HCT116 (cell line): ENCODE results near the gene TAL1. TPM values are rescaled to one million over a fixed set of nuclear protein-coding genes. Genes with fewer than 3 reads are reported as not detected.

Experiments used
- ATAC-seq: fragments of 200-7000 bp; cut with Tn5 transposase; 2 replicates; pipeline ENCODE4 v1.9.1; 2020; ENCODE audit warnings: mild to moderate bottlenecking, moderate library complexity
- BruUV-seq: library from RNA; stranded (reverse); fragments of 400-500 nt; replicated peaks from 2 replicates; lab custom pipeline; 2021; lab: Mats Ljungman, UMichigan
- CTCF ChIA-PET: fragments of 300-600 bp; sonication (Branson Sonifier 250); formaldehyde crosslinking; loops from one replicate; lab custom pipeline; 2021; ENCODE audit warnings: antibody characterized with exemption; lab: Charles Lee
- POLR2A ChIA-PET: fragments of 300-600, 350-600 bp; sonication (Branson Sonifier 250); formaldehyde crosslinking; loops from one replicate; lab custom pipeline; 2021; ENCODE audit warnings: antibody characterized with exemption; lab: Charles Lee
- RAD21 ChIA-PET, 2 experiments: fragments of 300-600 bp; sonication (Branson Sonifier 250); formaldehyde crosslinking; loops; one replicate each; lab custom pipeline; 2023; ENCODE audit warnings: low total read pairs in 2 of 2; ENCODE audit not compliant: uncharacterized antibody in 2 of 2, unreplicated experiment in 2 of 2, low non-redundant PET in 1 of 2; lab: Charles Lee
- DNase-seq: peaks from one replicate; pipeline ENCODE4 v3.0.0-alpha.2; 2010; ENCODE audit warnings: low read depth, low spot score
- H2AFZ ChIP-seq: fragments of 200-600 bp; shearing (Covaris generic), sonication (generic); 2 replicates; pipeline ENCODE4 v1.6.1; 2017; ENCODE audit warnings: low read depth, mixed run types, mixed read lengths, antibody characterized with exemption, low read length; ENCODE audit not compliant: poor library complexity, severe bottlenecking
- H3K27ac ChIP-seq: 2 replicates; pipeline ENCODE4 v1.5.1; 2012; ENCODE audit warnings: low read depth, low read length
- H3K27me3 ChIP-seq: fragments of 200-600 bp; sonication (generic); 2 replicates; pipeline ENCODE4 v1.6.1; 2016; ENCODE audit warnings: mixed run types, low read length, mixed read lengths; ENCODE audit not compliant: insufficient read depth
- H3K36me3 ChIP-seq, 2 experiments: fragments of 200-500 bp in 1 of 2; fragments of 200-600 bp in 1 of 2; sonication (Bioruptor generic) in 1 of 2; sonication (generic) in 1 of 2; 2 replicates each; pipeline versions ENCODE4 v1.5.1 to v1.6.1; 2014 to 2016; ENCODE audit warnings: low read length in 2 of 2, inconsistent platforms in 1 of 2, mixed read lengths in 1 of 2, mixed run types in 1 of 2; ENCODE audit not compliant: insufficient read depth in 2 of 2, control insufficient read depth in 1 of 2
- H3K4me1 ChIP-seq, 2 experiments: fragments of 200-600 bp in 1 of 2; sonication (generic) in 1 of 2; 2 replicates each; pipeline versions ENCODE4 v1.5.1 to v1.6.1; 2012 to 2017; ENCODE audit warnings: low read length in 2 of 2, inconsistent platforms in 1 of 2, mild to moderate bottlenecking in 1 of 2, mixed read lengths in 1 of 2, mixed run types in 1 of 2, moderate library complexity in 1 of 2; ENCODE audit not compliant: insufficient read depth in 2 of 2, control insufficient read depth in 1 of 2
- H3K4me2 ChIP-seq: fragments of 200-600 bp; sonication (generic); 2 replicates; pipeline ENCODE4 v1.6.1; 2017; ENCODE audit warnings: mixed run types, low read length, mixed read lengths
- H3K4me3 ChIP-seq, 2 experiments: fragments of 200-600 bp in 1 of 2; sonication (generic) in 1 of 2; replicated peaks in 1 of 2; 2 replicates each; pipeline ENCODE4 v1.5.1; 2011 to 2016; ENCODE audit warnings: low read length in 2 of 2, control low read depth in 1 of 2, low read depth in 1 of 2, mild to moderate bottlenecking in 1 of 2, mixed read lengths in 1 of 2, mixed run types in 1 of 2
- H3K79me2 ChIP-seq: fragments of 200-600 bp; sonication (generic); 2 replicates; pipeline ENCODE4 v1.6.1; 2017; ENCODE audit warnings: mild to moderate bottlenecking, mixed run types, low read length, moderate library complexity, mixed read lengths; ENCODE audit not compliant: insufficient read depth
- H3K9ac ChIP-seq: fragments of 200-600 bp; sonication (generic); 2 replicates; pipeline ENCODE4 v1.6.1; 2016; ENCODE audit warnings: low read length, mixed read lengths
- H3K9me2 ChIP-seq: fragments of 200-600 bp; sonication (generic), shearing (Covaris generic); 2 replicates; pipeline ENCODE4 v1.6.1; 2017; ENCODE audit warnings: mixed run types, mild to moderate bottlenecking, moderate library complexity; ENCODE audit not compliant: insufficient read depth
- H3K9me3 ChIP-seq, 2 experiments: fragments of 200-500 bp in 1 of 2; fragments of 200-600 bp in 1 of 2; sonication (Bioruptor generic) in 1 of 2; sonication (generic) in 1 of 2; 2 replicates each; pipeline ENCODE4 v1.6.1; 2014 to 2017; ENCODE audit warnings: low read length in 2 of 2, mixed read lengths in 2 of 2, inconsistent platforms in 1 of 2, low read depth in 1 of 2, mild to moderate bottlenecking in 1 of 2, mixed run types in 1 of 2, moderate library complexity in 1 of 2; ENCODE audit not compliant: control insufficient read depth in 1 of 2, insufficient read depth in 1 of 2
- H4K20me1 ChIP-seq: fragments of 200-600 bp; sonication (generic), shearing (Covaris generic); 2 replicates; pipeline ENCODE4 v1.6.1; 2017; ENCODE audit warnings: mixed run types, mild to moderate bottlenecking, moderate library complexity; ENCODE audit not compliant: insufficient read depth
- CBX3 ChIP-seq: IDR thresholded peaks from 2 replicates; pipeline ENCODE4 v1.6.1; 2012; ENCODE audit warnings: low read depth
- FOSL1 ChIP-seq: IDR thresholded peaks from 2 replicates; pipeline ENCODE4 v1.6.1; 2012; ENCODE audit warnings: low read depth
- JUND ChIP-seq: IDR thresholded peaks from 2 replicates; pipeline ENCODE4 v1.6.1; 2012
- SRF ChIP-seq: IDR thresholded peaks from 2 replicates; pipeline ENCODE4 v1.6.1; 2012; ENCODE audit warnings: low read depth
- YY1 ChIP-seq: IDR thresholded peaks from 2 replicates; pipeline ENCODE4 v1.6.1; 2011; ENCODE audit warnings: low read length, low read depth, moderate library complexity, mild to moderate bottlenecking; ENCODE audit not compliant: insufficient replicate concordance; ENCODE audit errors: extremely low read depth
- intact Hi-C: fragments of 100-400 bp; cut with micrococcal nuclease; formaldehyde crosslinking; loops from 2 replicates; pipeline ENCODE4 v1.10.0; 2022
- total RNA-seq: library from RNA; stranded (reverse); gene quantifications from one replicate; pipeline ENCODE4 v1.2.1, GENCODE V29; 2021; ENCODE audit not compliant: unreplicated experiment
- TF ChIP-seq, protein P1 (sequence below), 3 experiments: fragments of 200-600 bp in 1 of 3; sonication (generic) in 1 of 3; IDR thresholded peaks in 2 of 3; conservative IDR thresholded peaks in 1 of 3; 2 replicates each; pipeline ENCODE4 v1.5.1; 2012 to 2017; ENCODE audit warnings: low read depth in 2 of 3, low read length in 2 of 3, antibody characterized with exemption in 1 of 3, borderline replicate concordance in 1 of 3, control low read depth in 1 of 3, mild to moderate bottlenecking in 1 of 3, mixed read lengths in 1 of 3, mixed run types in 1 of 3, moderate library complexity in 1 of 3; ENCODE audit not compliant: insufficient read depth in 1 of 3

TAL1 gene
- total RNA-seq, 1 experiment from 2014 or later = 0.05 TPM

GRCh38 chr1:47178020-47178419 lies 54.0 kb downstream of the TAL1 start:
- ChIA-PET POLR2A (interaction anchor here (1.6 kb wide), 1 partner anchor 458 kb away, joined by 4 read pairs; no protein-coding TSS in a partner anchor), CTCF (interaction anchor here (1.1 to 2.6 kb wide), 6 partner anchors 16 to 302 kb away, joined by 3 to 31 read pairs (median 13); partner anchors contain the start of gene FOXD2)
- ATAC-seq = no peak

More at GRCh38 chr1:47178020-47178419, 54.0 kb downstream of the TAL1 start:
- Histone ChIP-seq H3K4me1 (peaks cover 4 to 29% of the 10 kb centered on the region in 2 experiments), H3K9ac (no peak overlapping the region), H4K20me1 (no peaks in the 10 kb centered on the region), H3K9me2 (no peaks in the 10 kb centered on the region), H3K79me2 (no peaks in the 10 kb centered on the region), H3K4me3 (no peak overlapping the region), H2AFZ (no peak overlapping the region), H3K36me3 (no peaks in the 10 kb centered on the region), H3K27me3 (no peaks in the 10 kb centered on the region), H3K4me2 (peak overlapping the region; percentile 98; the same call in 1 of the 2 replicates), H3K9me3 (no peaks in the 10 kb centered on the region), H3K27ac (no peak overlapping the region)
- RAD21 ChIA-PET = no interaction called here
- no TSS peak for BruUV-seq
- intact Hi-C loops = loop anchor here (2.0 to 10.0 kb wide), 4 partner anchors 85 to 549 kb away; no protein-coding TSS in a partner anchor
- no peak for DNase-seq
- TF ChIP-seq, protein P1, sequence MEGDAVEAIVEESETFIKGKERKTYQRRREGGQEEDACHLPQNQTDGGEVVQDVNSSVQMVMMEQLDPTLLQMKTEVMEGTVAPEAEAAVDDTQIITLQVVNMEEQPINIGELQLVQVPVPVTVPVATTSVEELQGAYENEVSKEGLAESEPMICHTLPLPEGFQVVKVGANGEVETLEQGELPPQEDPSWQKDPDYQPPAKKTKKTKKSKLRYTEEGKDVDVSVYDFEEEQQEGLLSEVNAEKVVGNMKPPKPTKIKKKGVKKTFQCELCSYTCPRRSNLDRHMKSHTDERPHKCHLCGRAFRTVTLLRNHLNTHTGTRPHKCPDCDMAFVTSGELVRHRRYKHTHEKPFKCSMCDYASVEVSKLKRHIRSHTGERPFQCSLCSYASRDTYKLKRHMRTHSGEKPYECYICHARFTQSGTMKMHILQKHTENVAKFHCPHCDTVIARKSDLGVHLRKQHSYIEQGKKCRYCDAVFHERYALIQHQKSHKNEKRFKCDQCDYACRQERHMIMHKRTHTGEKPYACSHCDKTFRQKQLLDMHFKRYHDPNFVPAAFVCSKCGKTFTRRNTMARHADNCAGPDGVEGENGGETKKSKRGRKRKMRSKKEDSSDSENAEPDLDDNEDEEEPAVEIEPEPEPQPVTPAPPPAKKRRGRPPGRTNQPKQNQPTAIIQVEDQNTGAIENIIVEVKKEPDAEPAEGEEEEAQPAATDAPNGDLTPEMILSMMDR (IDR thresholded peaks at IDR 0.05 in 2 of 3, conservative IDR thresholded peaks at IDR 0.05 in 1 of 3; ENCODE audit: borderline replicate concordance in 1 of 3, insufficient read depth in 1 of 3, low read depth in 2 of 3, low read length in 2 of 3) = no peak
- TF ChIP-seq YY1 (no peak), JUND (no peak), FOSL1 (no peak), CBX3 (no peak), SRF (no peak)
